Activated T-helper 1 cell treated with anti-CD3 and anti-CD28 coated beads, Interleukin-12 subunit alpha, Interleukin-12 subunit beta, Interleukin-2, Interleukin-4 antibody, amounts not matched to agents 30 ng/mL and 10 ng/mL and 1 ng/mL, durations not matched to agents 14 hours and 24 hours and 36 hours (primary cell): Measurements from ENCODE around the gene FAM9A. TPM values are rescaled to one million over a fixed set of nuclear protein-coding genes. Genes with fewer than 3 reads are reported as not detected.

ENCODE experiments used
- DNase-seq: peaks from one replicate; pipeline ENCODE4 v3.0.0; 2021; ENCODE audit warnings: low spot score
- H3K27ac Mint-ChIP-seq: one replicate; pipeline ENCODE4 v1.8.0; 2021; ENCODE audit warnings: mild to moderate bottlenecking, mixed read lengths
- H3K27me3 Mint-ChIP-seq: one replicate; pipeline ENCODE4 v1.8.0; 2022; ENCODE audit warnings: mild to moderate bottlenecking, moderate library complexity, mixed read lengths; ENCODE audit not compliant: insufficient read depth
- H3K36me3 Mint-ChIP-seq: one replicate; pipeline ENCODE4 v1.8.0; 2021; ENCODE audit warnings: low read depth, mixed read lengths
- H3K4me1 Mint-ChIP-seq: one replicate; pipeline ENCODE4 v1.8.0; 2021; ENCODE audit warnings: low read depth, mixed read lengths
- H3K4me3 Mint-ChIP-seq: one replicate; pipeline ENCODE4 v1.8.0; 2021; ENCODE audit warnings: mild to moderate bottlenecking, moderate library complexity, mixed read lengths
- H3K9me3 Mint-ChIP-seq: one replicate; pipeline ENCODE4 v1.8.0; 2021; ENCODE audit warnings: mixed read lengths
- intact Hi-C: fragments of 100-400 bp; cut with micrococcal nuclease; formaldehyde crosslinking; loops from one replicate; pipeline ENCODE4 v1.15.1; 2024
- total RNA-seq: library from RNA; stranded (reverse); gene quantifications from 2 replicates; pipeline ENCODE4 v1.2.3, GENCODE V29; 2022

FAM9A gene
- not detected in 2 replicates for total RNA-seq

- intact Hi-C loops, result no loop called here
- Mint-ChIP-seq H3K27me3 (no peaks in the 10 kb centered on the region), H3K9me3 (no peaks in the 10 kb centered on the region), H3K27ac (no peak within 1 kb of the TSS), H3K36me3 (no peaks in the 10 kb centered on the region), H3K4me1 (no peaks in the 10 kb centered on the region), H3K4me3 (no peak within 1 kb of the TSS)
- no peak for DNase-seq
Observed at GRCh38 chrX:8801041-8801599, at the start of gene FAM9A. TSS of gene FAM9A (minus strand) at chrX:8801383. CDS start at chrX:8800171, 1,212 bp downstream.

GRCh38 chrX:8850478-8850877, 49.3 kb upstream of the FAM9A start:
- peaks cover 2% of the 10 kb centered on the region for H3K27me3 Mint-ChIP-seq
- H3K9me3 Mint-ChIP-seq, result no peaks in the 10 kb centered on the region
- DNase-seq, result no peak
- H3K4me1 Mint-ChIP-seq, result no peaks in the 10 kb centered on the region
- no peak overlapping the region for H3K27ac Mint-ChIP-seq
- H3K36me3 Mint-ChIP-seq, result no peaks in the 10 kb centered on the region
- no peak overlapping the region for H3K4me3 Mint-ChIP-seq
- intact Hi-C loops, result no loop called here

GRCh38 chrX:8849945-8850344, 48.8 kb upstream of the FAM9A start:
- no peak for DNase-seq
- no peak overlapping the region for H3K27ac Mint-ChIP-seq
- no peaks in the 10 kb centered on the region for H3K9me3 Mint-ChIP-seq
- H3K4me1 Mint-ChIP-seq, result no peaks in the 10 kb centered on the region
- intact Hi-C loops, result no loop called here
- H3K4me3 Mint-ChIP-seq, result no peak overlapping the region
- no peaks in the 10 kb centered on the region for H3K36me3 Mint-ChIP-seq
- peaks cover 2% of the 10 kb centered on the region for H3K27me3 Mint-ChIP-seq

- no peak for DNase-seq
- Mint-ChIP-seq H3K9me3 (no peaks in the 10 kb centered on the region), H3K27me3 (peaks cover 2% of the 10 kb centered on the region), H3K4me1 (no peaks in the 10 kb centered on the region), H3K36me3 (no peaks in the 10 kb centered on the region), H3K27ac (no peak overlapping the region), H3K4me3 (no peak overlapping the region)
- intact Hi-C loops, result no loop called here
Observed at GRCh38 chrX:8849458-8849857, 48.3 kb upstream of the FAM9A start.

GRCh38 chrX:8848911-8849310, 47.7 kb upstream of the FAM9A start:
- Mint-ChIP-seq H3K4me3 (no peak overlapping the region), H3K4me1 (no peaks in the 10 kb centered on the region), H3K36me3 (no peaks in the 10 kb centered on the region), H3K9me3 (no peaks in the 10 kb centered on the region), H3K27ac (no peak overlapping the region), H3K27me3 (peaks cover 2% of the 10 kb centered on the region)
- no peak for DNase-seq
- intact Hi-C loops, result no loop called here

- DNase-seq, result no peak
- intact Hi-C loops, result no loop called here
- no peaks in the 10 kb centered on the region for H3K9me3 Mint-ChIP-seq
- no peaks in the 10 kb centered on the region for H3K4me1 Mint-ChIP-seq
- H3K27ac Mint-ChIP-seq, result no peak overlapping the region
- no peak overlapping the region for H3K4me3 Mint-ChIP-seq
- H3K36me3 Mint-ChIP-seq, result no peaks in the 10 kb centered on the region
- peaks cover 2% of the 10 kb centered on the region for H3K27me3 Mint-ChIP-seq
Observed at GRCh38 chrX:8848441-8848840, 47.3 kb upstream of the FAM9A start.

GRCh38 chrX:8847360-8847759, 46.2 kb upstream of the FAM9A start:
- intact Hi-C loops, result no loop called here
- Mint-ChIP-seq H3K36me3 (no peaks in the 10 kb centered on the region), H3K4me1 (no peaks in the 10 kb centered on the region), H3K9me3 (no peaks in the 10 kb centered on the region), H3K27ac (no peak overlapping the region), H3K4me3 (no peak overlapping the region), H3K27me3 (no peaks in the 10 kb centered on the region)
- no peak for DNase-seq

- H3K4me1 Mint-ChIP-seq, result no peaks in the 10 kb centered on the region
- intact Hi-C loops, result no loop called here
- no peak overlapping the region for H3K27ac Mint-ChIP-seq
- no peak for DNase-seq
- no peaks in the 10 kb centered on the region for H3K36me3 Mint-ChIP-seq
- H3K27me3 Mint-ChIP-seq, result no peaks in the 10 kb centered on the region
- H3K4me3 Mint-ChIP-seq, result no peak overlapping the region
- no peaks in the 10 kb centered on the region for H3K9me3 Mint-ChIP-seq
Observed at GRCh38 chrX:8846266-8846665, 45.1 kb upstream of the FAM9A start.

GRCh38 chrX:8845469-8845868, 44.3 kb upstream of the FAM9A start:
- H3K4me1 Mint-ChIP-seq, result no peaks in the 10 kb centered on the region
- no peaks in the 10 kb centered on the region for H3K9me3 Mint-ChIP-seq
- no peaks in the 10 kb centered on the region for H3K36me3 Mint-ChIP-seq
- H3K4me3 Mint-ChIP-seq, result no peak overlapping the region
- intact Hi-C loops, result no loop called here
- DNase-seq, result no peak
- no peak overlapping the region for H3K27ac Mint-ChIP-seq
- no peaks in the 10 kb centered on the region for H3K27me3 Mint-ChIP-seq

- H3K4me3 Mint-ChIP-seq, result no peak overlapping the region
- no peak for DNase-seq
- no peaks in the 10 kb centered on the region for H3K9me3 Mint-ChIP-seq
- H3K27ac Mint-ChIP-seq, result no peak overlapping the region
- no peaks in the 10 kb centered on the region for H3K4me1 Mint-ChIP-seq
- intact Hi-C loops, result no loop called here
- no peaks in the 10 kb centered on the region for H3K27me3 Mint-ChIP-seq
- no peaks in the 10 kb centered on the region for H3K36me3 Mint-ChIP-seq
Observed at GRCh38 chrX:8845060-8845459, 43.9 kb upstream of the FAM9A start.

GRCh38 chrX:8844157-8844556, 43.0 kb upstream of the FAM9A start:
- intact Hi-C loops, result no loop called here
- Mint-ChIP-seq H3K4me3 (no peak overlapping the region), H3K36me3 (no peaks in the 10 kb centered on the region), H3K9me3 (no peaks in the 10 kb centered on the region), H3K4me1 (no peaks in the 10 kb centered on the region), H3K27ac (no peak overlapping the region), H3K27me3 (no peaks in the 10 kb centered on the region)
- DNase-seq, result no peak

GRCh38 chrX:8841911-8842310, 40.7 kb upstream of the FAM9A start:
- H3K27me3 Mint-ChIP-seq, result no peaks in the 10 kb centered on the region
- no peaks in the 10 kb centered on the region for H3K4me1 Mint-ChIP-seq
- H3K27ac Mint-ChIP-seq, result no peak overlapping the region
- intact Hi-C loops, result no loop called here
- no peaks in the 10 kb centered on the region for H3K9me3 Mint-ChIP-seq
- H3K36me3 Mint-ChIP-seq, result no peaks in the 10 kb centered on the region
- no peak overlapping the region for H3K4me3 Mint-ChIP-seq
- DNase-seq, result no peak

GRCh38 chrX:8834392-8834791, 33.2 kb upstream of the FAM9A start:
- no peak overlapping the region for H3K4me3 Mint-ChIP-seq

More at GRCh38 chrX:8834392-8834791, 33.2 kb upstream of the FAM9A start:
- intact Hi-C loops, result no loop called here
- H3K27me3 Mint-ChIP-seq, result no peaks in the 10 kb centered on the region
- H3K27ac Mint-ChIP-seq, result no peak overlapping the region
- DNase-seq, result no peak
- no peaks in the 10 kb centered on the region for H3K4me1 Mint-ChIP-seq
- no peaks in the 10 kb centered on the region for H3K36me3 Mint-ChIP-seq
- H3K9me3 Mint-ChIP-seq, result no peaks in the 10 kb centered on the region
